ENCODE data around the gene PRUNE2.

The PRUNE2 gene

GRCh38 chr9:76692458-76693129 lies 213.3 kb downstream of the PRUNE2 start:
- no peaks in the 10 kb centered on the region for H3K79me2 ChIP-seq (ENCODE audit: insufficient read depth, low read length)
- DNase-seq: no peak
- no peaks in the 10 kb centered on the region for H3K36me3 ChIP-seq (ENCODE audit: insufficient read depth, low read length)
- no peak overlapping the region for H2AFZ ChIP-seq (ENCODE audit: low read depth, low read length)
- H3K27me3 ChIP-seq (ENCODE audit: insufficient read depth, low read length, poor library complexity): peaks cover 12% of the 10 kb centered on the region
- no peaks in the 10 kb centered on the region; the same call in 1 of the 2 replicates for H3K4me1 ChIP-seq (ENCODE audit: insufficient read depth, low read length)
- no peak overlapping the region for H3K27ac ChIP-seq (ENCODE audit: low read length)
- H3K4me2 ChIP-seq (ENCODE audit: insufficient read depth, low read length): no peak overlapping the region
- H3K4me3 ChIP-seq (ENCODE audit: low read depth in 1 of 2, low read length in 2 of 2): no peak overlapping the region
- H3K9me3 ChIP-seq (ENCODE audit: insufficient read depth, low read length, severe bottlenecking): no peaks in the 10 kb centered on the region
- no peak for ATAC-seq (ENCODE audit: insufficient read depth, low read depth)
- TF ChIP-seq CTCF (IDR thresholded peaks at IDR 0.05; ENCODE audit: borderline replicate concordance, extremely low read depth, low read length, poor library complexity, severe bottlenecking): no peak
- TF ChIP-seq EZH2 (IDR thresholded peaks at IDR 0.05; ENCODE audit: borderline replicate concordance, low read depth, low read length, severe bottlenecking): no peak
- H3K9ac ChIP-seq (ENCODE audit: low read depth, low read length): no peak overlapping the region
- no peaks in the 10 kb centered on the region for H4K20me1 ChIP-seq (ENCODE audit: insufficient read depth, low read length)

- no peak overlapping the region for H3K27ac ChIP-seq (ENCODE audit: low read length)
- TF ChIP-seq EZH2 (IDR thresholded peaks at IDR 0.05; ENCODE audit: borderline replicate concordance, low read depth, low read length, severe bottlenecking) (no peak), CTCF (IDR thresholded peaks at IDR 0.05; ENCODE audit: borderline replicate concordance, extremely low read depth, low read length, poor library complexity, severe bottlenecking) (no peak)
- H3K4me1 ChIP-seq (ENCODE audit: insufficient read depth, low read length): no peaks in the 10 kb centered on the region; the same call in 1 of the 2 replicates
- no peaks in the 10 kb centered on the region for H3K79me2 ChIP-seq (ENCODE audit: insufficient read depth, low read length)
- H4K20me1 ChIP-seq (ENCODE audit: insufficient read depth, low read length): no peaks in the 10 kb centered on the region
- no peaks in the 10 kb centered on the region for H3K9me3 ChIP-seq (ENCODE audit: insufficient read depth, low read length, severe bottlenecking)
- no peak overlapping the region; a peak in 1 of 4 replicates for H3K4me3 ChIP-seq (ENCODE audit: low read depth in 1 of 2, low read length in 2 of 2)
- no peaks in the 10 kb centered on the region for H3K36me3 ChIP-seq (ENCODE audit: insufficient read depth, low read length)
- H2AFZ ChIP-seq (ENCODE audit: low read depth, low read length): no peak overlapping the region
- H3K4me2 ChIP-seq (ENCODE audit: insufficient read depth, low read length): no peak overlapping the region
- ATAC-seq (ENCODE audit: insufficient read depth, low read depth) (peak; percentile 35; the same call in 1 of the 3 replicates), DNase-seq (no peak)
- peaks cover 12% of the 10 kb centered on the region for H3K27me3 ChIP-seq (ENCODE audit: insufficient read depth, low read length, poor library complexity)
- no peak overlapping the region for H3K9ac ChIP-seq (ENCODE audit: low read depth, low read length)
Observed at GRCh38 chr9:76691517-76692313, 214.2 kb downstream of the PRUNE2 start.

DNA sequence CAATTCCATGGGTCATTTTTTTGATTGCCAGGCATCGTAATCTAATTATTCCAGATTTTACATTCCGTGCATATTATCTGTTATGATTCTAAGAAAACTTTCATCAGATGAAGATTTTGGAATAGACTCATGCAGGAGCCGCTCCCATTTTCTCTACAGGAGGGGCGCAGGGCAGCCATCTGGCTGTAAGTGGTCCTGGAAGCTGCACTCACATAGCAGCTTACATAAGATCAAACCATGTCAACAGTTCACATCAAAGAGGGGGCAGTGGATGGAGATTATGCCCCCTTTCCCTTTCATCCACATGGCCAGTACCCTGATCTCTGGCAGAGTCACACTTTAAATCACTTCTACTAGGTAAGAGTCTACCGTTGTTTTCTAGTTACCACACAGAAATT lies 214.9 kb downstream of the PRUNE2 start:
- peaks cover 12% of the 10 kb centered on the region for H3K27me3 ChIP-seq (ENCODE audit: insufficient read depth, low read length, poor library complexity)
- H3K27ac ChIP-seq (ENCODE audit: low read length): no peak overlapping the region
- H3K36me3 ChIP-seq (ENCODE audit: insufficient read depth, low read length): no peaks in the 10 kb centered on the region
- H3K4me1 ChIP-seq (ENCODE audit: insufficient read depth, low read length): no peaks in the 10 kb centered on the region; the same call in 1 of the 2 replicates
- H3K9me3 ChIP-seq (ENCODE audit: insufficient read depth, low read length, severe bottlenecking): no peaks in the 10 kb centered on the region
- no peak overlapping the region for H2AFZ ChIP-seq (ENCODE audit: low read depth, low read length)
- H4K20me1 ChIP-seq (ENCODE audit: insufficient read depth, low read length): no peaks in the 10 kb centered on the region
- no peak overlapping the region for H3K4me3 ChIP-seq (ENCODE audit: low read depth in 1 of 2, low read length in 2 of 2)
- no peak overlapping the region for H3K9ac ChIP-seq (ENCODE audit: low read depth, low read length)
- H3K4me2 ChIP-seq (ENCODE audit: insufficient read depth, low read length): no peak overlapping the region
- no peaks in the 10 kb centered on the region for H3K79me2 ChIP-seq (ENCODE audit: insufficient read depth, low read length)
- ATAC-seq (ENCODE audit: insufficient read depth, low read depth) (no peak), DNase-seq (no peak)
- no peak for TF ChIP-seq EZH2 (IDR thresholded peaks at IDR 0.05; ENCODE audit: borderline replicate concordance, low read depth, low read length, severe bottlenecking)
- no peak for TF ChIP-seq CTCF (IDR thresholded peaks at IDR 0.05; ENCODE audit: borderline replicate concordance, extremely low read depth, low read length, poor library complexity, severe bottlenecking)
